Liver (tissue), 9 donors: ENCODE measurements around the gene TBRG4. TPM values are rescaled to one million over a fixed set of nuclear protein-coding genes. Genes with fewer than 3 reads are reported as not detected.

Source experiments
- DNase-seq: peaks from one replicate; pipeline ENCODE4 v3.0.0-alpha.2; 2017; ENCODE audit warnings: low spot score
- H3K27ac ChIP-seq, 2 donors: one replicate each; pipeline ENCODE4 v1.7.0; 2013; ENCODE audit warnings: inconsistent platforms in 2 of 2, low read length in 2 of 2, control low read depth in 1 of 2, low read depth in 1 of 2, mild to moderate bottlenecking in 1 of 2
- H3K27me3 ChIP-seq, 4 donors: one replicate each; pipeline versions ENCODE4 v1.6.1 to v1.7.0; 2013; ENCODE audit warnings: low read length in 3 of 4, inconsistent platforms in 1 of 4, mild to moderate bottlenecking in 1 of 4, moderate library complexity in 1 of 4; ENCODE audit not compliant: control insufficient read depth in 4 of 4, insufficient read depth in 4 of 4
- H3K36me3 ChIP-seq, 4 donors: one replicate each; pipeline versions ENCODE4 v1.6.1 to v1.7.0; 2013; ENCODE audit warnings: low read length in 3 of 4, mild to moderate bottlenecking in 3 of 4, low read depth in 1 of 4, moderate library complexity in 1 of 4; ENCODE audit not compliant: control insufficient read depth in 4 of 4, insufficient read depth in 3 of 4
- H3K4me1 ChIP-seq, 4 donors: one replicate each; pipeline versions ENCODE4 v1.6.1 to v1.7.0; 2013; ENCODE audit warnings: low read length in 3 of 4, mild to moderate bottlenecking in 3 of 4, moderate library complexity in 1 of 4; ENCODE audit not compliant: control insufficient read depth in 4 of 4, insufficient read depth in 4 of 4
- H3K4me3 ChIP-seq, 3 donors: one replicate each; pipeline versions ENCODE4 v1.6.1 to v1.7.0; 2013; ENCODE audit warnings: low read length in 3 of 3, control low read depth in 1 of 3, low read depth in 1 of 3, mild to moderate bottlenecking in 1 of 3
- H3K9ac ChIP-seq, 2 donors: one replicate each; pipeline ENCODE4 v1.7.0; 2013; ENCODE audit warnings: low read length in 2 of 2, mild to moderate bottlenecking in 2 of 2, moderate library complexity in 2 of 2, control low read depth in 1 of 2, low read depth in 1 of 2
- H3K9me3 ChIP-seq, 4 donors: one replicate each; pipeline versions ENCODE4 v1.6.1 to v1.7.0; 2013; ENCODE audit warnings: low read length in 3 of 4; ENCODE audit not compliant: control insufficient read depth in 4 of 4
- EGR1 ChIP-seq, 2 donors: IDR thresholded peaks; 2 replicates each; pipeline ENCODE4 v1.6.1; 2016 to 2018; ENCODE audit warnings: antibody characterized with exemption in 2 of 2, low read depth in 2 of 2
- FOXA1 ChIP-seq: IDR thresholded peaks from 2 replicates; pipeline ENCODE4 v1.6.1; 2016; ENCODE audit warnings: antibody characterized with exemption
- FOXA2 ChIP-seq: IDR thresholded peaks from 2 replicates; pipeline ENCODE4 v1.6.1; 2016; ENCODE audit warnings: antibody characterized with exemption
- GABPA ChIP-seq, 2 donors: IDR thresholded peaks in 1 of 2; conservative IDR thresholded peaks in 1 of 2; 2 replicates each; pipeline ENCODE4 v1.6.1; 2016; ENCODE audit warnings: antibody characterized with exemption in 2 of 2, mild to moderate bottlenecking in 1 of 2, moderate library complexity in 1 of 2
- HNF4A ChIP-seq, 2 donors: conservative IDR thresholded peaks; 2 replicates each; pipeline ENCODE4 v1.6.1; 2016; ENCODE audit warnings: antibody characterized with exemption in 2 of 2, mild to moderate bottlenecking in 2 of 2
- HNF4G ChIP-seq: IDR thresholded peaks from 2 replicates; pipeline ENCODE4 v1.6.1; 2016; ENCODE audit warnings: antibody characterized with exemption
- JUND ChIP-seq, 2 donors: IDR thresholded peaks; 2 replicates each; pipeline ENCODE4 v1.6.1; 2016; ENCODE audit warnings: antibody characterized with exemption in 2 of 2
- NR2F2 ChIP-seq: IDR thresholded peaks from 2 replicates; pipeline ENCODE4 v1.6.1; 2016; ENCODE audit warnings: antibody characterized with exemption
- RAD21 ChIP-seq, 2 donors: IDR thresholded peaks; 2 replicates each; pipeline ENCODE4 v1.6.1; 2016; ENCODE audit warnings: antibody characterized with exemption in 2 of 2, mild to moderate bottlenecking in 2 of 2
- RXRA ChIP-seq, 2 donors: IDR thresholded peaks; 2 replicates each; pipeline ENCODE4 v1.6.1; 2017 to 2018; ENCODE audit warnings: antibody characterized with exemption in 2 of 2, mild to moderate bottlenecking in 1 of 2
- SP1 ChIP-seq: IDR thresholded peaks from 2 replicates; pipeline ENCODE4 v1.6.1; 2018; ENCODE audit warnings: antibody characterized with exemption, mild to moderate bottlenecking
- TAF1 ChIP-seq: conservative IDR thresholded peaks from 2 replicates; pipeline ENCODE4 v1.6.1; 2016; ENCODE audit warnings: antibody characterized with exemption, mild to moderate bottlenecking
- YY1 ChIP-seq: IDR thresholded peaks from 2 replicates; pipeline ENCODE4 v1.6.1; 2016; ENCODE audit warnings: antibody characterized with exemption, mild to moderate bottlenecking
- WGBS: extraction: QIAGEN DNeasy Blood & Tissue Kit; methylation state at CpG from one replicate; pipeline ENCODE4 v1.1.7; 2013; 5-methylcytosine and 5-hydroxymethylcytosine counted together
- polyA plus RNA-seq, 2 donors: library from polyadenylated mRNA; stranded (reverse) in 1 of 2; unstranded in 1 of 2; fragments of 200-250 nt in 1 of 2; fragments of >200 nt in 1 of 2; fragmentation: Nextera tagmentation in 1 of 2; extraction: Ambion mirVana in 1 of 2; gene quantifications; one replicate each; pipeline versions ENCODE4 v1.2.1 to v1.2.3, GENCODE V29; 2013 to 2015
- total RNA-seq, 2 donors: library from RNA; depleted of rRNA; stranded (reverse); fragments of >200 nt; gene quantifications; one replicate each; pipeline ENCODE4 v1.2.3, GENCODE V29; 2014
- TF ChIP-seq, protein P1 (sequence below): IDR thresholded peaks from 2 replicates; pipeline ENCODE4 v1.6.1; 2016; ENCODE audit warnings: antibody characterized with exemption
- TF ChIP-seq, protein P2 (sequence below): IDR thresholded peaks from 2 replicates; pipeline ENCODE4 v1.6.1; 2016; ENCODE audit warnings: antibody characterized with exemption
- TF ChIP-seq, protein P3 (sequence below): fragments of 150-350 bp; IDR thresholded peaks from 2 replicates; pipeline ENCODE4 v1.5.1; 2017; ENCODE audit warnings: improper control_type of control experiment, low read depth, low read length; ENCODE audit not compliant: missing input control
- TF ChIP-seq, protein P4 (sequence below): IDR thresholded peaks from 2 replicates; pipeline ENCODE4 v1.6.1; 2016; ENCODE audit warnings: antibody characterized with exemption
- TF ChIP-seq, protein P5 (sequence below): IDR thresholded peaks from 2 replicates; pipeline ENCODE4 v1.6.1; 2016; ENCODE audit warnings: antibody characterized with exemption, mild to moderate bottlenecking
- donor health status: healthy.
- donor health status: healthy.
- donor health status: healthy.
- donor health status: healthy.
- donor health status: healthy.

TBRG4 gene
- total and polyA plus RNA-seq, 4 donors, result 30.3 to 47.6 (median 38.2) TPM

DNA sequence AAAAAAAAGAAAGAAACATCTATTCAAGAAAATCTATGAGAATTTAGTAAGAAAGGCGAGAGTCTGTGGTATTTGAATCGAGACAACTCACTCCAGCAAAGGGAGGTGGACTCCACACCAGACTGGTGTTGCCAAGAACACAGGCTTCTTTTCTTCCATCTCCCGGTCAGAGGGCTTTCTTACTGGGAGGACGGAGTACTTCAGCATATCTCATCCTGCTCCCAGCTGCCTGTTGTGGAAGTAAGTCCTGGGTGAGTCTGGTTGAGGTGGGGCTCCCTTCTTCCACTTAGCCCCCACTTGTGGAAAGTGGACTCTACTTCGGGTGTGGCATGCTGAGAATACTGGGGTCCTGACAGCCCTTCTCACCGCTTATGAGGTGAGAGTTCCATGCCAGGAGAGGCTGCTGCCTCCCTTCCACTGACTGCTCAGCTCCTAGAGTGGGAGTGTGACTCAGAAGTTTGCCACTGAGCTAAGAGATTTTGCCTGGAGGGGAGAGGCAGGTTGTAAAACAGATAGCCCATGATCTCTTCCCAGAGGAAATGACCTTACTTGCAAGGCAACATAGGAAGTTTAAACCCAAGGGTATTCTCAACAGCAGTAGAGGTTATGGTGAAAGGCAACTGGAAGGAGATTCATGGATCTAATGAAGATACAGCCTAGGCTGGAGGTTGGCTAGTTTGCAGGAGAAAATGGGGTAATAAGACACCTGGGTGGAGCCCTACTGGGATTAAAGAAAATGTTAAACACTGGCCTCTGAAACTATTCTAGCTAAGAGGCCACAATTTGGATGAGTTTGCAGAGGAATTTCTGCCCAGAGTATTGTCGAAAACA, 19.2 kb downstream of the TBRG4 start:
- no peak for DNase-seq
- no peak overlapping the region for H3K9ac ChIP-seq
- no peak overlapping the region for H3K4me3 ChIP-seq
- 65% methylated on average over 7 of the region's 7 CpGs for WGBS
- no peaks in the 10 kb centered on the region for H3K36me3 ChIP-seq
- H3K27me3 ChIP-seq, result peaks cover 0 to 3% (median 0%) of the 10 kb centered on the region in 4 donors
- TF ChIP-seq NR2F2 (no peak), HNF4G (no peak)
- TF ChIP-seq, protein P1, sequence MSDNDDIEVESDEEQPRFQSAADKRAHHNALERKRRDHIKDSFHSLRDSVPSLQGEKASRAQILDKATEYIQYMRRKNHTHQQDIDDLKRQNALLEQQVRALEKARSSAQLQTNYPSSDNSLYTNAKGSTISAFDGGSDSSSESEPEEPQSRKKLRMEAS, result no peak
- no peak overlapping the region for H3K27ac ChIP-seq
- H3K4me1 ChIP-seq, result peaks cover 0 to 3% (median 0%) of the 10 kb centered on the region in 4 donors
- no peaks in the 10 kb centered on the region for H3K9me3 ChIP-seq

DNA sequence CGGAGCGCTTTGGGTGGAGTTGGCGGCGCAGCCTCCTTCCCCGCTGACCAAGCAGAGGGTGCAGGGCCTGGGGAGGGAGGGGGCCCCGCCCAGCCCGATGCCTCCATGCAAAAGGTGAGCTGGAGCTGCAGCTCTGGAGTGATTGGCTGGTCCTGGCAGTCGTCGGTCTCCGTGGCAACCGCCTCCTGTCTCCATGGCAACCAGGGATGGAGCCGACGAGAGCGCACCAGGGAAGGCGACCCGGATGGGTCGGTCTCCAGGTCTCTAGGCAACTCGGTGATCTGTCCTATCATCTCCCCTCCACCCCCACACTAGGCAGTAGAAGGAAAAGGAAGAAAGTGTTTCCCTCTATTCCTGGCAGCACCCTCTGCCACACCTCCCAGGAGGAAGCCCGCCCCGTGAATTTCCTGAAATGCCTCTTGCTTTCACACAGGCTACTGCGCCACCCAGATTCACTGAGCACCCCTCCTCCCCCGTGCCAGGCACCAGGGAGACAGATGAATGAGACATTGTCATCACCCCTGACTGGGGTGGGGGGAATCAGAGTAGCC, 22.1 kb downstream of the TBRG4 start:
- no peaks in the 10 kb centered on the region for H3K9me3 ChIP-seq
- H3K27ac ChIP-seq, result no peak overlapping the region
- peaks cover 0 to 3% (median 0%) of the 10 kb centered on the region in 4 donors for H3K27me3 ChIP-seq
- peak overlapping the region in 1 of 3 donors; percentile 44 for H3K4me3 ChIP-seq
- 12% methylated on average over 22 of the region's 22 CpGs for WGBS
- TF ChIP-seq FOXA1 (no peak), GABPA (IDR thresholded peaks at IDR 0.05 in 1 of 2, conservative IDR thresholded peaks at IDR 0.05 in 1 of 2) (no peak), NR2F2 (no peak), TAF1 (no peak), RXRA (IDR thresholded peaks at IDR 0.05) (no peak), RAD21 (IDR thresholded peaks at IDR 0.05) (no peak), FOXA2 (no peak), EGR1 (IDR thresholded peaks at IDR 0.05; ENCODE audit: low read depth in 2 of 2) (no peak), YY1 (no peak), HNF4A (conservative IDR thresholded peaks at IDR 0.05) (no peak), JUND (IDR thresholded peaks at IDR 0.05) (no peak), HNF4G (no peak), SP1 (no peak)
- TF ChIP-seq, protein P2, sequence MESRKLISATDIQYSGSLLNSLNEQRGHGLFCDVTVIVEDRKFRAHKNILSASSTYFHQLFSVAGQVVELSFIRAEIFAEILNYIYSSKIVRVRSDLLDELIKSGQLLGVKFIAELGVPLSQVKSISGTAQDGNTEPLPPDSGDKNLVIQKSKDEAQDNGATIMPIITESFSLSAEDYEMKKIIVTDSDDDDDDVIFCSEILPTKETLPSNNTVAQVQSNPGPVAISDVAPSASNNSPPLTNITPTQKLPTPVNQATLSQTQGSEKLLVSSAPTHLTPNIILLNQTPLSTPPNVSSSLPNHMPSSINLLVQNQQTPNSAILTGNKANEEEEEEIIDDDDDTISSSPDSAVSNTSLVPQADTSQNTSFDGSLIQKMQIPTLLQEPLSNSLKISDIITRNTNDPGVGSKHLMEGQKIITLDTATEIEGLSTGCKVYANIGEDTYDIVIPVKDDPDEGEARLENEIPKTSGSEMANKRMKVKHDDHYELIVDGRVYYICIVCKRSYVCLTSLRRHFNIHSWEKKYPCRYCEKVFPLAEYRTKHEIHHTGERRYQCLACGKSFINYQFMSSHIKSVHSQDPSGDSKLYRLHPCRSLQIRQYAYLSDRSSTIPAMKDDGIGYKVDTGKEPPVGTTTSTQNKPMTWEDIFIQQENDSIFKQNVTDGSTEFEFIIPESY, result no peak
- TF ChIP-seq, protein P1, result no peak
- TF ChIP-seq, protein P3, sequence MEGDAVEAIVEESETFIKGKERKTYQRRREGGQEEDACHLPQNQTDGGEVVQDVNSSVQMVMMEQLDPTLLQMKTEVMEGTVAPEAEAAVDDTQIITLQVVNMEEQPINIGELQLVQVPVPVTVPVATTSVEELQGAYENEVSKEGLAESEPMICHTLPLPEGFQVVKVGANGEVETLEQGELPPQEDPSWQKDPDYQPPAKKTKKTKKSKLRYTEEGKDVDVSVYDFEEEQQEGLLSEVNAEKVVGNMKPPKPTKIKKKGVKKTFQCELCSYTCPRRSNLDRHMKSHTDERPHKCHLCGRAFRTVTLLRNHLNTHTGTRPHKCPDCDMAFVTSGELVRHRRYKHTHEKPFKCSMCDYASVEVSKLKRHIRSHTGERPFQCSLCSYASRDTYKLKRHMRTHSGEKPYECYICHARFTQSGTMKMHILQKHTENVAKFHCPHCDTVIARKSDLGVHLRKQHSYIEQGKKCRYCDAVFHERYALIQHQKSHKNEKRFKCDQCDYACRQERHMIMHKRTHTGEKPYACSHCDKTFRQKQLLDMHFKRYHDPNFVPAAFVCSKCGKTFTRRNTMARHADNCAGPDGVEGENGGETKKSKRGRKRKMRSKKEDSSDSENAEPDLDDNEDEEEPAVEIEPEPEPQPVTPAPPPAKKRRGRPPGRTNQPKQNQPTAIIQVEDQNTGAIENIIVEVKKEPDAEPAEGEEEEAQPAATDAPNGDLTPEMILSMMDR, result no peak
- TF ChIP-seq, protein P4, sequence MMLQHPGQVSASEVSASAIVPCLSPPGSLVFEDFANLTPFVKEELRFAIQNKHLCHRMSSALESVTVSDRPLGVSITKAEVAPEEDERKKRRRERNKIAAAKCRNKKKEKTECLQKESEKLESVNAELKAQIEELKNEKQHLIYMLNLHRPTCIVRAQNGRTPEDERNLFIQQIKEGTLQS, result no peak
- TF ChIP-seq, protein P5, sequence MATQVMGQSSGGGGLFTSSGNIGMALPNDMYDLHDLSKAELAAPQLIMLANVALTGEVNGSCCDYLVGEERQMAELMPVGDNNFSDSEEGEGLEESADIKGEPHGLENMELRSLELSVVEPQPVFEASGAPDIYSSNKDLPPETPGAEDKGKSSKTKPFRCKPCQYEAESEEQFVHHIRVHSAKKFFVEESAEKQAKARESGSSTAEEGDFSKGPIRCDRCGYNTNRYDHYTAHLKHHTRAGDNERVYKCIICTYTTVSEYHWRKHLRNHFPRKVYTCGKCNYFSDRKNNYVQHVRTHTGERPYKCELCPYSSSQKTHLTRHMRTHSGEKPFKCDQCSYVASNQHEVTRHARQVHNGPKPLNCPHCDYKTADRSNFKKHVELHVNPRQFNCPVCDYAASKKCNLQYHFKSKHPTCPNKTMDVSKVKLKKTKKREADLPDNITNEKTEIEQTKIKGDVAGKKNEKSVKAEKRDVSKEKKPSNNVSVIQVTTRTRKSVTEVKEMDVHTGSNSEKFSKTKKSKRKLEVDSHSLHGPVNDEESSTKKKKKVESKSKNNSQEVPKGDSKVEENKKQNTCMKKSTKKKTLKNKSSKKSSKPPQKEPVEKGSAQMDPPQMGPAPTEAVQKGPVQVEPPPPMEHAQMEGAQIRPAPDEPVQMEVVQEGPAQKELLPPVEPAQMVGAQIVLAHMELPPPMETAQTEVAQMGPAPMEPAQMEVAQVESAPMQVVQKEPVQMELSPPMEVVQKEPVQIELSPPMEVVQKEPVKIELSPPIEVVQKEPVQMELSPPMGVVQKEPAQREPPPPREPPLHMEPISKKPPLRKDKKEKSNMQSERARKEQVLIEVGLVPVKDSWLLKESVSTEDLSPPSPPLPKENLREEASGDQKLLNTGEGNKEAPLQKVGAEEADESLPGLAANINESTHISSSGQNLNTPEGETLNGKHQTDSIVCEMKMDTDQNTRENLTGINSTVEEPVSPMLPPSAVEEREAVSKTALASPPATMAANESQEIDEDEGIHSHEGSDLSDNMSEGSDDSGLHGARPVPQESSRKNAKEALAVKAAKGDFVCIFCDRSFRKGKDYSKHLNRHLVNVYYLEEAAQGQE, result no peak
- peaks cover 0 to 3% (median 0%) of the 10 kb centered on the region in 4 donors for H3K4me1 ChIP-seq
- DNase-seq, result peak; percentile 57
- H3K36me3 ChIP-seq, result no peaks in the 10 kb centered on the region
- no peak overlapping the region for H3K9ac ChIP-seq
